BE2C (cell line): Measurements from ENCODE around the gene CDYL2.

Experiments used
- DNase-seq: peaks from one replicate; pipeline ENCODE4 v3.0.0-alpha.2; 2020
- H3K27me3 ChIP-seq: fragments of 250-450 bp; sonication (Bioruptor Pico); 2 replicates; pipeline ENCODE4 v1.5.1; 2020; ENCODE audit warnings: mild to moderate bottlenecking
- H3K36me3 ChIP-seq: fragments of 250-450 bp; sonication (Bioruptor Pico); 2 replicates; pipeline ENCODE4 v1.5.1; 2020; ENCODE audit warnings: mild to moderate bottlenecking
- H3K4me1 ChIP-seq: fragments of 250-450 bp; sonication (Bioruptor Pico); 2 replicates; pipeline ENCODE4 v1.5.1; 2020
- H3K4me3 ChIP-seq: 2 replicates; pipeline ENCODE4 v1.5.1; 2011; ENCODE audit warnings: low read depth, low read length
- H3K9me3 ChIP-seq: fragments of 250-450 bp; sonication (Bioruptor Pico); 2 replicates; pipeline ENCODE4 v1.5.1; 2020
- TF ChIP-seq, protein P1 (sequence below): IDR thresholded peaks from 2 replicates; pipeline ENCODE4 v1.5.1; 2012; ENCODE audit warnings: mild to moderate bottlenecking, low read depth, low read length

CDYL2 gene

GRCh38 chr16:80596507-80597207, 207.7 kb downstream of the CDYL2 start:
- no peak overlapping the region for H3K4me3 ChIP-seq
- no peaks in the 10 kb centered on the region for H3K4me1 ChIP-seq
- TF ChIP-seq, protein P1, sequence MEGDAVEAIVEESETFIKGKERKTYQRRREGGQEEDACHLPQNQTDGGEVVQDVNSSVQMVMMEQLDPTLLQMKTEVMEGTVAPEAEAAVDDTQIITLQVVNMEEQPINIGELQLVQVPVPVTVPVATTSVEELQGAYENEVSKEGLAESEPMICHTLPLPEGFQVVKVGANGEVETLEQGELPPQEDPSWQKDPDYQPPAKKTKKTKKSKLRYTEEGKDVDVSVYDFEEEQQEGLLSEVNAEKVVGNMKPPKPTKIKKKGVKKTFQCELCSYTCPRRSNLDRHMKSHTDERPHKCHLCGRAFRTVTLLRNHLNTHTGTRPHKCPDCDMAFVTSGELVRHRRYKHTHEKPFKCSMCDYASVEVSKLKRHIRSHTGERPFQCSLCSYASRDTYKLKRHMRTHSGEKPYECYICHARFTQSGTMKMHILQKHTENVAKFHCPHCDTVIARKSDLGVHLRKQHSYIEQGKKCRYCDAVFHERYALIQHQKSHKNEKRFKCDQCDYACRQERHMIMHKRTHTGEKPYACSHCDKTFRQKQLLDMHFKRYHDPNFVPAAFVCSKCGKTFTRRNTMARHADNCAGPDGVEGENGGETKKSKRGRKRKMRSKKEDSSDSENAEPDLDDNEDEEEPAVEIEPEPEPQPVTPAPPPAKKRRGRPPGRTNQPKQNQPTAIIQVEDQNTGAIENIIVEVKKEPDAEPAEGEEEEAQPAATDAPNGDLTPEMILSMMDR, result no peak
- H3K9me3 ChIP-seq, result no peaks in the 10 kb centered on the region
- DNase-seq, result no peak
- H3K36me3 ChIP-seq, result no peaks in the 10 kb centered on the region
- H3K27me3 ChIP-seq, result no peaks in the 10 kb centered on the region

DNA sequence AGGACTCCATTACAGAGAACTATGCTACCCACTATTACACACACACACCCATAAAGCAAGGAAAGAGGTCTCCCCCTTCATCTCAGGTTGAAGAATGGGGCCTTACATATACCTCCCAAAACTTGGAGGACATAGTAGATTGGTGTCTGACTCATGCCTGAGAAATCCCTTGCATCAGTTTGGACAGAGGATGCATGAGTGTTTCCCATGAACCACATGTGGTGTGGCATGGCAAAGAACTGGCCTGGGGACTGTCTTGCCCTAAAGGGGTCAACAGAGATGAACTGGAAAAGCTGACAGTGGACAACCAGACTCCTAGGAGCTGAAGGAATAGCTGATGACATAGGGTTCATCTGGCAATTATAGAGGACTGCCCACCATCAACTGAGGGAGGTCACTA, 209.6 kb downstream of the CDYL2 start:
- Histone ChIP-seq H3K36me3 (no peaks in the 10 kb centered on the region), H3K4me3 (no peak overlapping the region), H3K27me3 (no peaks in the 10 kb centered on the region), H3K4me1 (no peaks in the 10 kb centered on the region), H3K9me3 (no peaks in the 10 kb centered on the region)
- TF ChIP-seq, protein P1, result no peak
- no peak for DNase-seq

DNA sequence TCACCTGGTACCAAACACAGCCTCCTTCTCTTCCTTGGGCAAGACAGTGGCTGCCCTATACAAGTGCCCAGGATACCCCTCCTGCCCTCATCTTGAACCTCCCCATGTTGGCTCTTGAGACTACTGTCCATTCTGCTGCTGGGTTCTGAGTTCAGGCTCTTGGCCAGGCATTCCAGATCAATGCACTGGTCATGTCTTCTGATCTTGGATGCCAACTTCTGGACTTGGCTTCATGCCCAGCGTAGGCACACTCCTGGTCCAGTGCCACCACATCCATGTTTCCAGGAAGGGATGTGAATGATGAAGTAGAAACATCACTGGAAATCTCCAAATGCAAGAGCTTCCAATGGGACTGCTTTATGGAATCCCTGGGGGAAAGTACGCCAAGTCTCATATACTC, 212.1 kb downstream of the CDYL2 start:
- Histone ChIP-seq H3K4me3 (no peak overlapping the region), H3K27me3 (no peaks in the 10 kb centered on the region), H3K9me3 (no peaks in the 10 kb centered on the region), H3K36me3 (no peaks in the 10 kb centered on the region), H3K4me1 (no peaks in the 10 kb centered on the region)
- TF ChIP-seq, protein P1, result no peak
- no peak for DNase-seq

- no peaks in the 10 kb centered on the region for H3K36me3 ChIP-seq
- TF ChIP-seq, protein P1, result no peak
- no peaks in the 10 kb centered on the region for H3K4me1 ChIP-seq
- DNase-seq, result no peak
- H3K9me3 ChIP-seq, result no peaks in the 10 kb centered on the region
- no peak overlapping the region for H3K4me3 ChIP-seq
- no peaks in the 10 kb centered on the region for H3K27me3 ChIP-seq
Measured at GRCh38 chr16:80591071-80591915, 213.1 kb downstream of the CDYL2 start.

GRCh38 chr16:80587071-80587470, 217.3 kb downstream of the CDYL2 start:
- H3K36me3 ChIP-seq, result no peaks in the 10 kb centered on the region
- no peaks in the 10 kb centered on the region for H3K4me1 ChIP-seq
- DNase-seq, result no peak
- no peak overlapping the region for H3K4me3 ChIP-seq
- H3K9me3 ChIP-seq, result no peaks in the 10 kb centered on the region
- TF ChIP-seq, protein P1, result no peak
- no peaks in the 10 kb centered on the region for H3K27me3 ChIP-seq

- no peak overlapping the region for H3K4me3 ChIP-seq
- H3K27me3 ChIP-seq, result no peaks in the 10 kb centered on the region
- DNase-seq, result no peak
- no peaks in the 10 kb centered on the region for H3K36me3 ChIP-seq
- H3K4me1 ChIP-seq, result no peaks in the 10 kb centered on the region
- TF ChIP-seq, protein P1, result no peak
- no peaks in the 10 kb centered on the region; the same call in 1 of the 2 replicates for H3K9me3 ChIP-seq
Measured at GRCh38 chr16:80586476-80586875, 217.9 kb downstream of the CDYL2 start.
